Activated CD4-positive, alpha-beta T cell treated with anti-CD3 and anti-CD28 coated beads, Interleukin-2, amount 10 ng/mL, durations not matched to agents 24 days and 14 days (primary cell): ENCODE data around the gene CACNA1C. TPM values are rescaled to one million over a fixed set of nuclear protein-coding genes. Genes with fewer than 3 reads are reported as not detected.

Experiments used
- DNase-seq: peaks from one replicate; pipeline ENCODE4 v3.0.0; 2022
- H3K27ac Mint-ChIP-seq: one replicate; pipeline ENCODE4 v1.8.0; 2022; ENCODE audit warnings: mild to moderate bottlenecking, mixed read lengths
- H3K27me3 Mint-ChIP-seq: one replicate; pipeline ENCODE4 v1.8.0; 2022; ENCODE audit warnings: mixed read lengths
- H3K36me3 Mint-ChIP-seq: one replicate; pipeline ENCODE4 v1.8.0; 2022; ENCODE audit warnings: low read depth, mild to moderate bottlenecking, mixed read lengths
- H3K4me1 Mint-ChIP-seq: one replicate; pipeline ENCODE4 v1.8.0; 2021; ENCODE audit warnings: mixed read lengths
- H3K4me3 Mint-ChIP-seq: one replicate; pipeline ENCODE4 v1.8.0; 2022; ENCODE audit warnings: mild to moderate bottlenecking, moderate library complexity, mixed read lengths
- H3K9me3 Mint-ChIP-seq: one replicate; pipeline ENCODE4 v1.8.0; 2021; ENCODE audit warnings: mixed read lengths
- intact Hi-C: fragments of 100-400 bp; cut with micrococcal nuclease; formaldehyde crosslinking; loops from one replicate; pipeline ENCODE4 v1.15.1; 2023
- total RNA-seq: library from RNA; stranded (reverse); gene quantifications from 2 replicates; pipeline ENCODE4 v1.2.3, GENCODE V29; 2022

The CACNA1C gene
- total RNA-seq, 1 donor from 2014 or later: 0.07 TPM

GRCh38 chr12:2412305-2412643, 359.5 kb downstream of the CACNA1C start:
- DNase-seq: no peak
- Mint-ChIP-seq H3K36me3 (no peaks in the 10 kb centered on the region), H3K27me3 (peaks cover 1% of the 10 kb centered on the region), H3K9me3 (no peaks in the 10 kb centered on the region), H3K4me3 (no peak overlapping the region), H3K4me1 (no peaks in the 10 kb centered on the region), H3K27ac (no peak overlapping the region)
- intact Hi-C loops: no loop called here

GRCh38 chr12:2413301-2413700, 360.5 kb downstream of the CACNA1C start:
- intact Hi-C loops: no loop called here
- Mint-ChIP-seq H3K9me3 (no peaks in the 10 kb centered on the region), H3K36me3 (no peaks in the 10 kb centered on the region), H3K27me3 (peaks cover 1% of the 10 kb centered on the region), H3K27ac (no peak overlapping the region), H3K4me3 (no peak overlapping the region), H3K4me1 (no peaks in the 10 kb centered on the region)
- no peak for DNase-seq

GRCh38 chr12:2413999-2414792, 361.4 kb downstream of the CACNA1C start:
- Mint-ChIP-seq H3K4me3 (no peak overlapping the region), H3K27ac (no peak overlapping the region), H3K9me3 (no peaks in the 10 kb centered on the region), H3K4me1 (no peaks in the 10 kb centered on the region), H3K27me3 (peaks cover 1% of the 10 kb centered on the region), H3K36me3 (no peaks in the 10 kb centered on the region)
- intact Hi-C loops: no loop called here
- no peak for DNase-seq

GRCh38 chr12:2414810-2415567, 362.2 kb downstream of the CACNA1C start:
- H3K27me3 Mint-ChIP-seq: peaks cover 1% of the 10 kb centered on the region
- intact Hi-C loops: no loop called here
- H3K4me3 Mint-ChIP-seq: no peak overlapping the region
- H3K36me3 Mint-ChIP-seq: no peaks in the 10 kb centered on the region
- DNase-seq: no peak
- H3K4me1 Mint-ChIP-seq: no peaks in the 10 kb centered on the region
- no peaks in the 10 kb centered on the region for H3K9me3 Mint-ChIP-seq
- H3K27ac Mint-ChIP-seq: no peak overlapping the region

GRCh38 chr12:2415568-2415944, 362.8 kb downstream of the CACNA1C start:
- no peaks in the 10 kb centered on the region for H3K36me3 Mint-ChIP-seq
- no peaks in the 10 kb centered on the region for H3K4me1 Mint-ChIP-seq
- peaks cover 1% of the 10 kb centered on the region for H3K27me3 Mint-ChIP-seq
- H3K4me3 Mint-ChIP-seq: no peak overlapping the region
- intact Hi-C loops: no loop called here
- DNase-seq: no peak
- H3K9me3 Mint-ChIP-seq: no peaks in the 10 kb centered on the region
- no peak overlapping the region for H3K27ac Mint-ChIP-seq

- intact Hi-C loops: no loop called here
- no peaks in the 10 kb centered on the region for H3K27me3 Mint-ChIP-seq
- no peak for DNase-seq
- no peaks in the 10 kb centered on the region for H3K9me3 Mint-ChIP-seq
- no peak overlapping the region for H3K27ac Mint-ChIP-seq
- H3K4me3 Mint-ChIP-seq: no peak overlapping the region
- no peaks in the 10 kb centered on the region for H3K36me3 Mint-ChIP-seq
- no peaks in the 10 kb centered on the region for H3K4me1 Mint-ChIP-seq
Measured at GRCh38 chr12:2416158-2416557, 363.4 kb downstream of the CACNA1C start.

- intact Hi-C loops: no loop called here
- H3K27me3 Mint-ChIP-seq: no peaks in the 10 kb centered on the region
- no peak overlapping the region for H3K27ac Mint-ChIP-seq
- no peaks in the 10 kb centered on the region for H3K9me3 Mint-ChIP-seq
- no peak overlapping the region for H3K4me3 Mint-ChIP-seq
- H3K36me3 Mint-ChIP-seq: no peaks in the 10 kb centered on the region
- H3K4me1 Mint-ChIP-seq: no peaks in the 10 kb centered on the region
- no peak for DNase-seq
Measured at GRCh38 chr12:2417481-2418160, 364.8 kb downstream of the CACNA1C start.

- Mint-ChIP-seq H3K9me3 (no peaks in the 10 kb centered on the region), H3K27ac (no peak overlapping the region), H3K4me1 (no peaks in the 10 kb centered on the region), H3K27me3 (peaks cover 3% of the 10 kb centered on the region), H3K36me3 (no peaks in the 10 kb centered on the region), H3K4me3 (no peak overlapping the region)
- intact Hi-C loops: no loop called here
- no peak for DNase-seq
Measured at GRCh38 chr12:2418579-2418978, 365.8 kb downstream of the CACNA1C start.

- Mint-ChIP-seq H3K4me1 (no peaks in the 10 kb centered on the region), H3K36me3 (no peaks in the 10 kb centered on the region), H3K27ac (no peak overlapping the region), H3K4me3 (no peak overlapping the region), H3K9me3 (peaks cover 11% of the 10 kb centered on the region), H3K27me3 (peaks cover 6% of the 10 kb centered on the region)
- no peak for DNase-seq
- intact Hi-C loops: no loop called here
Measured at GRCh38 chr12:2422591-2422990, 369.8 kb downstream of the CACNA1C start.

GRCh38 chr12:2429032-2429431, 376.2 kb downstream of the CACNA1C start:
- Mint-ChIP-seq H3K27ac (no peak overlapping the region), H3K4me3 (no peak overlapping the region), H3K36me3 (no peaks in the 10 kb centered on the region), H3K27me3 (peaks cover 4% of the 10 kb centered on the region), H3K4me1 (no peaks in the 10 kb centered on the region), H3K9me3 (peaks cover 11% of the 10 kb centered on the region)
- intact Hi-C loops: no loop called here
- no peak for DNase-seq

- no peak for DNase-seq
- Mint-ChIP-seq H3K4me3 (no peak overlapping the region), H3K27me3 (peaks cover 3% of the 10 kb centered on the region), H3K36me3 (no peaks in the 10 kb centered on the region), H3K9me3 (peaks cover 3% of the 10 kb centered on the region), H3K27ac (no peak overlapping the region), H3K4me1 (no peaks in the 10 kb centered on the region)
- intact Hi-C loops: no loop called here
Measured at GRCh38 chr12:2431810-2432209, 379.0 kb downstream of the CACNA1C start.

- peaks cover 3% of the 10 kb centered on the region for H3K27me3 Mint-ChIP-seq
Measured at GRCh38 chr12:2432856-2433255, 380.1 kb downstream of the CACNA1C start.

GRCh38 chr12:2435511-2435910, 382.7 kb downstream of the CACNA1C start:
- peaks cover 2% of the 10 kb centered on the region for H3K27me3 Mint-ChIP-seq
- H3K9me3 Mint-ChIP-seq: peaks cover 5% of the 10 kb centered on the region
- H3K4me1 Mint-ChIP-seq: no peaks in the 10 kb centered on the region
- no peaks in the 10 kb centered on the region for H3K36me3 Mint-ChIP-seq
- H3K4me3 Mint-ChIP-seq: no peak overlapping the region
- H3K27ac Mint-ChIP-seq: no peak overlapping the region
- intact Hi-C loops: no loop called here
- no peak for DNase-seq

More at GRCh38 chr12:2432856-2433255, 380.1 kb downstream of the CACNA1C start:
- Mint-ChIP-seq H3K4me1 (no peaks in the 10 kb centered on the region), H3K36me3 (no peaks in the 10 kb centered on the region), H3K9me3 (peaks cover 2% of the 10 kb centered on the region), H3K4me3 (no peak overlapping the region), H3K27ac (no peak overlapping the region)
- intact Hi-C loops: no loop called here
- DNase-seq: no peak
